Thyroid gland (tissue), 4 donors: ENCODE results near the gene TYMS.

Source experiments
- POLR2A ChIP-seq, 2 donors: fragments of 450-650 bp; IDR thresholded peaks; one replicate each; pipeline ENCODE4 v1.6.1; 2017; ENCODE audit warnings: antibody characterized with exemption in 2 of 2, mild to moderate bottlenecking in 2 of 2, moderate library complexity in 1 of 2
- TF ChIP-seq, protein P1 (sequence below), 6 experiments: fragments of 200-600 bp in 3 of 6; fragments of 450-650 bp in 3 of 6; sonication (generic) in 3 of 6; IDR thresholded peaks; one replicate each; pipeline ENCODE4 v1.5.1; 2016 to 2019; ENCODE audit warnings: antibody characterized with exemption in 6 of 6, mild to moderate bottlenecking in 2 of 6, inconsistent platforms in 1 of 6, moderate library complexity in 1 of 6

DNA sequence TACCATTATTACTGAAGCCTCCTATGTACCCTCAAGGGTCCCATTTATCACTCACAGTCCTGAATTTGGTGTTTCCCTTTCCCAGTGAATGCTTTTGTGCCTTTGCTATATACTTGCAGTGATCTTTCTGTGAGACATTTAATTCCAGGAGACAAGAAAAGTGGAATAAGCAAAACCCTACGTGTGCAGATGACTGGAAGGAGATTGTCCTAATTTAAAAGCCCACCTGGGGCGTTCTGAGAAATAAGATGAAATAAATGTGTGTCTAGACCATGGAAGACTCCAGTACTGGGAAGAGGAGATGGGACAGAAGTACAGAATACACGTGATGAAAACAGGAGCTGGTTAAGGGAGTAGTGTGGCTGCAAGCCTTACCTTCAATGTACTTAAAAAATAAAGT is 19.3 kb downstream of the TYMS start:
- TF ChIP-seq, protein P1, sequence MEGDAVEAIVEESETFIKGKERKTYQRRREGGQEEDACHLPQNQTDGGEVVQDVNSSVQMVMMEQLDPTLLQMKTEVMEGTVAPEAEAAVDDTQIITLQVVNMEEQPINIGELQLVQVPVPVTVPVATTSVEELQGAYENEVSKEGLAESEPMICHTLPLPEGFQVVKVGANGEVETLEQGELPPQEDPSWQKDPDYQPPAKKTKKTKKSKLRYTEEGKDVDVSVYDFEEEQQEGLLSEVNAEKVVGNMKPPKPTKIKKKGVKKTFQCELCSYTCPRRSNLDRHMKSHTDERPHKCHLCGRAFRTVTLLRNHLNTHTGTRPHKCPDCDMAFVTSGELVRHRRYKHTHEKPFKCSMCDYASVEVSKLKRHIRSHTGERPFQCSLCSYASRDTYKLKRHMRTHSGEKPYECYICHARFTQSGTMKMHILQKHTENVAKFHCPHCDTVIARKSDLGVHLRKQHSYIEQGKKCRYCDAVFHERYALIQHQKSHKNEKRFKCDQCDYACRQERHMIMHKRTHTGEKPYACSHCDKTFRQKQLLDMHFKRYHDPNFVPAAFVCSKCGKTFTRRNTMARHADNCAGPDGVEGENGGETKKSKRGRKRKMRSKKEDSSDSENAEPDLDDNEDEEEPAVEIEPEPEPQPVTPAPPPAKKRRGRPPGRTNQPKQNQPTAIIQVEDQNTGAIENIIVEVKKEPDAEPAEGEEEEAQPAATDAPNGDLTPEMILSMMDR (IDR thresholded peaks at IDR 0.05): no peak
- TF ChIP-seq POLR2A (IDR thresholded peaks at IDR 0.05): no peak
